Right ventricle myocardium inferior (tissue), 1 donor: ENCODE measurements around the gene C1orf116. TPM values are rescaled to one million over a fixed set of nuclear protein-coding genes. Genes with fewer than 3 reads are reported as not detected.
A peak's percentile ranks its signal among the peaks of the same experiment; 100 is the strongest.

Experiments
- ATAC-seq: fragments of 200-7000 bp; cut with Tn5 transposase; one replicate; pipeline ENCODE4 v1.9.1; 2020; ENCODE audit warnings: mild to moderate bottlenecking, moderate library complexity
- DNase-seq: peaks from one replicate; pipeline ENCODE4 v3.0.0; 2021; ENCODE audit errors: missing footprints
- intact Hi-C: fragments of 100-400 bp; cut with DNase I; formaldehyde crosslinking; loops from one replicate; pipeline ENCODE4 v1.11.0; 2022
- total RNA-seq: library from RNA; stranded (reverse); fragmentation: NEBNext Ultra II Directional; extraction: Animal tissue kit (Norgen Biotek cat#: 25700); gene quantifications from one replicate; pipeline ENCODE4 v1.2.1, GENCODE V29; 2021
- donor health status: DM: no; HTN: yes; CAD: no; lungs with severe emphysema.

The C1orf116 gene
- total RNA-seq, 1 donor from 2014 or later = 1.2 TPM

DNA sequence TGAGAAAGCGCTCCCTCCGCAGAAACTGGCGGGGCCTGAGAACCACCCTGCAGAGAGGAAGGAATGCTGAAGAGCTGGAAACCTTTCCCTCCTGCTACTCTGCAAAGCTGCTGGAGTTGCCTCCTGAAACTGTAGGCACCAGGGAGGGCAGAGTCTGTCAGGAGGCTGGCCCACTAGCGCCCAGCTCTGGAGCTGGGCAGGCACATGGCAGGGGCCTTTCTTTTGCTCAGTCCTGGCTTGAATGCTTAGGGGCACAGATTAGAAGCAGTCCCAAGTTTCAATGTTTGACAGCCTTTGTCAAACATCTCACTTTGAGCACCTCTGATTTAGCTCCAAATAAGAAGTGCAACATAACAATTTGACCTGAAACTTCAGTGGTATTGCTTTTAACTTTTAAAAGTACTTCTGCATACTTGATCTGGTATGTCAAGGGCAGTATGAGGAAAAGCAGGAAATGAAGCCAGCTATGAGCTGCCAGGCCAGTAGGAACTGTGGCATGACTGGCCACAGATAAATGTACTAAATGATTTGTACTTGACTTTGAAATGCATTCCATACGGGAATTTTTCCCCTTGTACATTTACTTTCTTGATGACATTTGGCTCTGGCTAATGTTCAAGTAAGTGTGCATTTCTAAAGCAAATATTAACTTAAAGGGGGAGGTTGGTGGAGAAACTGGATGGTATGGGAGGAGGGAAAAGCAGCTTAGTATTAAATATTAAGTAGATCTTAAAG, 7.2 kb downstream of the C1orf116 start:
- ATAC-seq (peak; percentile 75), DNase-seq (no peak)
- intact Hi-C loops = no loop called here

DNA sequence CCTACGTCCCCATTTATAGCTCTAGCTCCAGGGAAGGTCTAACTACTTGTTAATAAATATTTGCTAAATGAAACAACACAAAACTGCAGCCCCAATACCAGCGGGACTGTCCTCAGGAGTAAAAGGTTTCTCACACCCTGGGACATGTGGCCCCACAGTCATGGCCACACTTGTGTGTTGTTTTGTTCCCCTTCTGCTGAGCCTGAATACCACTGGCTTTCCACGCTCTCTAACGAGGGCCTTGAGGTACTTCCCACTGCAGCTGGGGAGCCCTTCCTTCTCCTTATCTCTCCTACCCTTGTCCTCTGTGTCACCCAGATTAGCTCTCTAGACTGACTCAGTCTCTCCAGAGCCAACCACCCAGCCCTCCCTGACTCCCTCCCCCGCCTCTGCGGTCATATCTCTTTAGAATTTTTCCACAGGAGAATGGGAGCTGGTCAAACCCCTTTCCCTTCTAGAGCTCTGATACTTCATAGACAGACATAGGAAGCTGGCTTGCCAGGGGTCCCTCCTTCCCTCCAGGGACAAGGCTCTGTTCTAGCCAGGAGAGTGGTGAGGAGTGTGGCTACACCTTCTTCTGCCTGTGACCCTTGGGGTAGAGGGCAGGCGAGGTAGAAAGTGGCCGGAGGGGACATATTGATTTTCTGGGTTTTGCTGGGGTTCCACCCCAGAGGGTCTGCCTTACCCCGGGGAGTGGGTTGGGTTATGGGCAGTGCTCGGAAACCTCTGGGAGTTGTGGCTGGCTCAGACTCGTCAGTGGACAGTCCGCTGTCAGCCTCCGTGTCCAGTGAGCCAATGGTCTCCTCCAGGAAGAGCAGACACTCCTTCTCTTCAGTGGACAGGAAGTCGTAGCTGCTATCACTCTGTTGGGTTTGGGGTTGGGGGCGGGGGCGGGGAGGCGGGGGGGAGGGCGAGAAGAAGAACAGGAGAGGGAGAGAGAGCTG, 8.1 kb downstream of the C1orf116 start:
- ATAC-seq = peak; percentile 29
- intact Hi-C loops = no loop called here
- no peak for DNase-seq

DNA sequence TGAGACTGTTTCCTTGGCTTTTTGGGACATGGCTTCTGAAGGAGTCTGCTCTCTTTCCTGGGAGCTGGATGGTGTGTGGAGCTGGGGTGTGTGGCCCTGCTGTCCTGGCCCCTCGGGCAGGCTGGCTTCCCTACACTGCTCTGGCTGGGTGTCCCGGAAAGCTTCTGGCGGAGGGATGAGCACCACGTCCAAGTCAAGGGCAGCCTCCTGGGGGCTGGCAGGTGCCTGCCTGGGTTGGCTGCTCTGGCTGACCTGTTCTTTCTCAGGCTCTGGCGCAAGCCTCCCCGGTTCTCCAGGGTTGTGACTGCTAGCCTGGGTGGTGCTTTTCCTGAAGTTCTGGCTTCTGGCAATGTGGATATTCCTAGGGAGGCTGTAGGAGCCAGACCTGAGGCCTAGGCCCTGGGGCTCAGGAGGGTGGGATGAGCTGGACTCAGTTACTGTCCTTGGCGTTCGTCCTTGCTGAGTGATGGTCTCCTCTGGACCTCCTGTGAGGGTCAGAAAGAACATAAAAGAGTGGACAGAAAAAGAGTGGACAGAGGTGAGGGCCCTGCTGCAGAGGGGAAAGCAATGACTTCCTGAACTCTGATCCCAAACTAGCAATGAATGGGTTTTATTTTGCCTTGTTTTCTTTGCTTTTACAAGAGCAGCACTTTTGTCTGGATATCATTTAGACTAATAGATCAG, 9.4 kb downstream of the C1orf116 start:
- peak; percentile 30 for ATAC-seq
- no peak for DNase-seq
- intact Hi-C loops = no loop called here

DNA sequence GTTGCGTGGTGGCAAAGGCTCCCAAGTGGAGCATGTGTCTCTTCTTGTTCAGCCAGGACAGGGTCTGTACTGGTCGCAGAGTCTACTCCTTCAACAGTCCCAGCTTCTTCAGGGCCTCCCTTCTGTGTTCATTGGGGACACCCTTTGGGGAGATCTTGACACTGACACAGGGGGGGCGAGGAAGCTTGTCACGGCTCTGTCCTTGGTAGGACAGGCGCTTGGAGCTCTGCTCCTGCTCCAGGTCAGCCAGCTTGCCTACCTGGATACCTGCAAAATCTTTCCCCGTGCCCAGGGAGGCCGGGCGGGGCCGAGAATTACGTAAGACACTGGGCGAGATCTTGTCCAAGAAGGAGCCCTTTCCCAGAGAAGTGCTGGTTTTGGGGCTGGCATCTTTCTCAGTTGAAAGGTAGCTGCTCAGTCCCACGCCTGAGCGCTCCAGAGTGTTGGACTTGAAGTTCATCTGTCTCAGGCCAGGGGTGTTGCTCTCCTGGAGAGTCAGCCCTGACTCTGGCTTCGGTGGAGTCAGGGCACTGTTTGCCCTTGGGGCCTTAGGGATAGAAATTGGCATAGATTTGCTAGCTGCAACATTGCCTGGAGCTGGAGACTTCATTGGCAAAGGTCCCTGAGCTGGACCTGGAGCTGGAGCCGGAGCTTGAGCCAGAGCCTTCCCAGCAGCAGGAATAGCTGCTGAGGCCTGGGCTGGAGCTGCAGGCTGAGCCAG, 10.5 kb downstream of the C1orf116 start:
- intact Hi-C loops = no loop called here
- DNase-seq (no peak), ATAC-seq (no peak)

DNA sequence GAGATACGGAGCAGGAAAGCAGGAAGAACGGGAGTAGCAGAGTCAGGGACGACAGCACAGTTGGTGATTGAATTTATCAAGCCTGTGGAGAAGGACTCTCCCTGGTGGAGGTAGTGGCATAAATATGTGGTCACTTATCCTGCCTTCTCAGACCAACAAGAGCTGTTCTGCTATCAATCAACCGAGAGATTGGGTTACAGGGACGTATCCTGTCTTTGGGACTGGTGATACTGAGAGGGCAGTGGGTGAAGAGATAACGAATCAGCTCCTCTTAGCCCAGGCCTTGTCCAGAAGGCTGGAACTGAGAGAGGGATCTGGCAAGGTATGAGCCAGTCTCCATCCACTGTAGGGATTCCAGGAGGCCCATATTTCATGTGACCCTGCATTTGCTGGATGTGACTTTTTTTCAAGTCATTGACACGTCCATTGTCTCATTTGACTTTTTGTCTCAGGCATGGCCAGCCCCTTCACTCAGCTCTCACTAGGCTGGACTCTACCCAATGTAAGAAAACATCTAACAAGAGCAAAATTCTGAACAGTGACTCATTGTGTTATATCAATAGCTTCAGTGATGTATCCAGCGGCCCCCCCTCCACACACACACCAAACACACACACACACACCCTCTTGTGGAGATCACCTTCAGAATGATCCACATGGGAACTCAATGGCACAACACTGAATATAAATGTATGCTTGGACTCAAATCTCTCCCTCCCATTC, 11.3 kb downstream of the C1orf116 start:
- no peak for ATAC-seq

DNA sequence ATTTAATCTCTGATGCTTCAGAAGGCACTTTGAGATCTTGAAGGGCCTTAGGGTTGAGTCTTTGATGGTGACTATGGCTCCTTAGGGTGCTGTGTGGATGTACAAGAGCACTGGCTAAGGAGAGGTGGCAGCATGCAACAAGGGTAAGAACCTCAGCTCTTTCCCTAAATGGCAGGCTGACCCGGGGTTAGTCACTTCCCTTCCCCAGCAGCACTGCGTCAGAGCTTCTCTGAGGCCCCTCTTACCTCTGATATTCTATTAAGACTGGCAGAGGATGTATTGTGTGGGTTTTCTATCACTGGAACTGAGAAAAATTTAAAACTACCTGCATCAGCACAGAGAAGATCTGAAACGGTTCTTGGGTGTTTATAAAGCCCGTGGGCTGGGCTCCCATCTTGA, 11.8 kb downstream of the C1orf116 start:
- ATAC-seq = no peak
- intact Hi-C loops = no loop called here
- DNase-seq = no peak

More for the DNA sequence above, 11.3 kb downstream of the C1orf116 start:
- no peak for DNase-seq
- intact Hi-C loops = no loop called here

DNA sequence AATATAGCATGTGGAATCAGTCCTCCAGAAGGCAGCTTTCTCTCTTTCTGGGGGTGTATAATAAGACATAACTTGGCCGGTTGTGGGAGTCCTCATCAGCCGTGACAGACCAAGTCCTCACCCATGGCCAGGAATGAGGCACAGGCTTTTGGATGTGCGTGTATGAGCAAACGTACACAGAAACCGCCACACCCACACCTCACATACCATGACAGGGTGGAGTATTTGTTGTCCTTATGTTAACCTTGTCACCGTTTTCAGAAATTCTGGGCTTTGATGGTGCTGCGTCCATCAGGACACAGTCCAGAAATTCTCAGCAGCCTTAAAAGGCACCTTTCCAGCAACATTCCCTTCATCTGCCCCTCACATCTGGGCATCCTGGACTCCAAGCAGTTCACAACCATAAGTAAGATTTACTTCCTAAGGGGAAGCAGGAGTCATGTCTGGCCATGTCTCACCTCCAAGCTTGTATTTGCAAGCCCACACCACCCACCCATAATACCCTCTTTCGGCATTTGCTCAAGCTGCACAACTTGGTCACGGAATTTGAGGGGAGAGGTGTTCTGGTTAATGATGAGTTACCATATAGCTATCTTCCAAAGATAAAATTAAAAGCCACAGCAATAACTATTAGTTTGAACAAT, 12.4 kb downstream of the C1orf116 start:
- intact Hi-C loops = no loop called here
- no peak for ATAC-seq
- no peak for DNase-seq

DNA sequence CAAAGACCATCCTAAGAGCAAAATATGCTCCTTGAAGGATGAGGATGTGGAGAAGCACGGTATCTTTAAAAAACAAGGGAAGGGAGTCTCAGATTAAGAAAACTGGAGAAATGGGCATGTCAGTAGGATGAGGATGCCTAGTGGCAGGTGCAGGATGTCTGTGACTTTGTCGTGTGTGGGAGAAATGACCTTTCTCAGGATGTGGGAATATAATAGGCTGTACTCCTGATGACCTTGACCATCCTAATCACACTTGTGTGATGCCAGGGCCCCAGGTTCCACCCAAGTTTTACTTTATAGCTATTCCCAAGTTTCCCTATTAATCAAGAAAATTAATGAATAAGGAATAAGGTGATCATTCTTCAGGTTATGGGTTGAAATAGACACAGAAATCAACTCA, 12.9 kb downstream of the C1orf116 start:
- intact Hi-C loops = no loop called here
- no peak for DNase-seq
- no peak for ATAC-seq

DNA sequence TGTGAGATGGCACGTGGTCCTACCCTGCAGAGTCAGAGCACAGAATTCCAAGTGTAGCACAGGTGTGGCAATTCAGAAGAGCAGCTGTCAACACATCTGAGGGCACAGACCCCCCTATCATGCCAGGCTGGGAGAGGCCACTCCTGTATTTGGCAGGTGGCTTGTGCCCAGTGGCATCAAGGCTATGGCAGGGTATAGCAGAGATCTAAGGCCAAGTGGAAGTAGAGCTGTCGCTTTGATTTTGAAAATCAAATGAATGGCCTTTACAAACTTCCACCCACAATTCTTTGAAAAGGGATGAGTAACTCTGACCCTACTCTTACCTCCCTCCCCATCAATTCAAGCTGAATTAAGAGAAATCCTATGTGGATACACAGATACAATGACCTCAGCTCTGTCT, 13.4 kb downstream of the C1orf116 start:
- intact Hi-C loops = no loop called here
- no peak for ATAC-seq
- no peak for DNase-seq

DNA sequence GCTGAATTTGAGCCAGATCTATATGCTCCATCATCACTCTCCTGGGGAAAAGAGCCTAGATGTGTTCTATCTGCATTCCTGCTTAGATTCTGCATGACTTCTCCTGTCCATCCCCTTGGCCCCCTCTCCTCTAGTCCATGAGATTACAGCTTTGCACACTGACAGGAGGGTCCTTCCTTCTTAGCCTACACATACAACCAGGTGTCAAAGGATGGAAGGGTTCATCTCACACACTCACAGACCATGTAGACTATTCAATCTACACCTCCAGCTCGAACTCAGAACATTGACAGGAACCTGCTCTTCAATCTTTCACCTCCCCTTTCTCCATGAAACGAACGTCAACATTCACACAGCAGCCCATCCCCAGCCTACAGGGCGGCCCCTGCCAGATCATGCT, 13.8 kb downstream of the C1orf116 start:
- DNase-seq (no peak), ATAC-seq (no peak)
- intact Hi-C loops = no loop called here

DNA sequence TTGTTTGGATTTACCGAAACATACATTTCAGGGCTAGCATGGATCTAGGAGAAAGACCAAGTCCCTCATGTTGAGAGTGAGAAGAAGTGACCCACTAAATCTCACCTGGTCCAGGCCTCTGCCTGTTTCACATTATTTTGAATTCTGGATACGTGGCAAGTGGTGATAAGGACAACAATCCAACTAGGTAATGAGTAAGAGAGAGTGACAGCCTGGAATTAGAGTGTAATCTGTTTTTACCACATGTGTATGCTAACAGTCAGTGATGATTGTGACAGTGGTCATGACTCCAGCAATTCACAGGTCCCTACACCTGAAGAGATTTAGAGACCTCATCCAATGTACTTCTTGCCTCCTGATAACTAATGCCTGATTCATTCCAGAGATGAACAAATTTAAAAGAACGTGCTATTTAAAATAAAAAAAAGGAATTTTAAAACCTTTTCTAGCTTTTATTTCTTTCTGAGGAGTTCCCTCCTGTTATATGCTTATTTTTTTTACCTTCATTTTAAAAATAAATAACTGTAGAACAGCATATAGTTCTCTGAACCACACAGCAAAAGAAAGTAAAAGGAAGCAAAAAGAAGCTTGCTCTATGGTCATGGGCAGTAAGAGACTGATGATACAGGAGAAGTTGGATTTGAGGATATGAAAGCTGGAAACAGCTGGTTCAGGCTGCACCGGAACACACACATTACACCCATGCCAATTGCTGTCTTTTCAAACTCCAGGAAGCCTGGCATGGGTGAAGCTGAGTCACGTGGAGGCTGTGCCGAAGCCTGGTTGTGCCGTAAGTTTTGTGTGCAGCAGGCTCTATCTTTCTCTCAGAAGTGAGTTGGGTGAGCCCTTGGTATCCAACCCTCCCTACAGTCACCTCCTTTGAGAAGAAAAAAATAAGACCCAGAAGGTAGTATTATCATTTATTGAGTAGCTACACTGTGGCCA, 14.7 kb downstream of the C1orf116 start:
- no peak for DNase-seq
- ATAC-seq = peak; percentile 54
- intact Hi-C loops = no loop called here

DNA sequence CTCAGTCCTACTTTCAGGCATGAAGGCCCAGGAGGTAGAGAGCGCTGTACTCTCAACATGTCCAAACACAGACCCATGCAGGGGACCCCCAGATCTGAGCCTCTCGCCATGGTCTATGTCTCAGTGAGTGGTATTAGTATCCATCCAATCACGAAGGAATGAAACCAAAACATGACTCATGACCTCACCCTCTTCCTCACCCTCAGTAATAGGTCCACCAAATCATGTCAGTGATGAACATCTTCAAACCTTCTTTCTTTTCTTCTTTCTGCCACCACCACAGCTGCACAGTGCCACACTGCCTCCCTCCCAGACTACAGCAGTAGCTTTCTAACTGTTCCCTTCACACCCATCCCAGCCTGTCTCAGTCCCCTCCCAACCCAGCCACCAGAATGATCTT, 16.8 kb downstream of the C1orf116 start:
- DNase-seq (no peak), ATAC-seq (no peak)
- intact Hi-C loops = no loop called here

DNA sequence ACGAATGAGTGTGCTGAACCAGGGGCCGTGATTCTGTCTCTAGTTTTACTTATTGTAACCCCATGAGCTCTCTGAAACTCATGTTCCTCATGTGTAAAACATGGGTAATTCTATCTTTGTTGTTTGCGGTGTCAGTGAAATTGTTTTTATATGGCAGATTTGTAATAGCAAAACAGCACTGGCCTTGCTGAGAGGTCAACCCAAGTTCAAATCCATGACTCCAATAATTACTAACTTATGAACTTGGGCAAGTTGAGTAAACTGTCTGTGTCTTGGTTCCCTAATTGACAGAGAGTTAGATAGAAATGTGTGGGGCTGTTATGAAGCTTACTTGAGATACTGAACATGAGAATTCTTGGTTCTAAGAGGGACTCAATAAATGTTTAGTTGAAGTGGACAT, 17.8 kb downstream of the C1orf116 start:
- intact Hi-C loops = no loop called here

DNA sequence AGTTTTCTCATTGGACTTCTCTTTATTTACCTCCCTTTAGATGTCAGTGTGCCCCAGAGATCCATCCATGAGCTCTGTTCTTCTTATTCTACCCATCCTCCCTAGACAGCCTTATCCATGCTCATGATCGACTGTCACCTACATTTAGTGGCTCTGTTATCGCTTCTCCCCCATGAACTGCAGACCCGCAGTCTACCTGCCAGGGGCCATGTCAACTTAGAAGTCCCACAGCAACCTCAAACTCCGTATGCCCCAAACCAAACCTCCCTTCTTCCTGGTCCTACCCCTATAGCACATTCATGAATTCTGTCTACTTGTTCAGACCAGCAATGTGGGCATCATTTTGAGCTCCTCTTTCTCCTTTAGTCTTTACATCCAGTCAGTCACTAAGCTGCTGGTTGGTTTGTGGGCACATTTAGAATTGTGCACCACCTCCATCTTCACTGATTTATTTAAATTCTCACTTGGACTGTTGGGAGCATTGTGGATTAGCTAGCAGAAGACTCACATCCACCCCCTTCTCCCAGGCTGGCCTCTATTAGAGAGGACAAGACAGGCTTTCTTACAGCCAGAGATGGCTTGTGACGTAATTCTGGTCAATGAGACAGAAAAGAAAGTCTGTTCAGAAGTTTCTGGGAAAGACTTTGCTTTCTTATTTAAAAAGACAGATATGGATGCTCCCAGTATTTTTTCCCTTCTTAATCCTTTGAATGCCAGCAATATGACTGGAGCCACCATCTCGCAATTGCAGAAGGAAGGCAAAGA, 19.1 kb downstream of the C1orf116 start:
- ATAC-seq = no peak
- DNase-seq = no peak
- intact Hi-C loops = no loop called here

More for the DNA sequence above, 17.8 kb downstream of the C1orf116 start:
- ATAC-seq = no peak
- no peak for DNase-seq

DNA sequence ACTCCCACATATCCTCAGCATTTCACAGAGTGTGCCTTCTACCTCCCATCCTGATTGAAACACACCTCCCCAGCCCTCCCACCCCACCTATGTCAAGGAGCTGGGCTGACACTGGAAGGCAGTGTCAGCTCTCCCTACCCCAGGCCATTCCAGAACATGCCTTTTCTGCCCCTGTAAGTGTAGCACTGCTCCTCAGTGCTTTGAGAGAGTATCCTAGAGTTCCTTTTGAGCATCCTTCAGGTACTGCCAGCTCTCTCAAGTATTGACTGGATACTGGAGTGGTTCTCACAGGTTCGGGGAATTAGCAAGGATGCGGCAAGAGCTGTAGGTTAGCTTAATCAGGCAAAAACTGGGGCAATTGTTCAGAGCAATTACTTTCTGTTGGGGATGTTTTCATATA, 21.8 kb downstream of the C1orf116 start:
- ATAC-seq = no peak
- intact Hi-C loops = no loop called here
- DNase-seq = no peak

DNA sequence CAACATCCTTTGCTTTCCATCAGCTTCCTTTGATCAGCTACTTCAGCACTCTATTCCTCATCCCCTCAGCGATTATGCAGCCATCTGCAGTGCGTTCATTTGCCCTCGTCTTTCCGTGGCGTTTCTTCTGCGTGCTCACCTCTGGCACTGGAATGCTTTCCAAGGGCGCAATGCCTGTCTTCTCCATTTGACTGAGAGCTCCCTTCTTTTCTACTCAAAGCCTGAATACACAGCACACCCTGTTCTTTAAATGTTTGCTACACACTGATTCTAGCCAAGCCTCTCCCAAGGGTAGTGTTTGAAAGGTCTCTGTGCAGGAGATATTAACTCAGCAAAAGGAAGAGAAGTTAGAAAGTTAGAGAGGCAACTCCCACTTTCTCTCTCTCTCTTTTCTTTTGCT, 22.6 kb downstream of the C1orf116 start:
- intact Hi-C loops = no loop called here
- ATAC-seq (no peak), DNase-seq (no peak)
